Measurements from ENCODE around the gene SLC25A44. TPM values are rescaled to one million over a fixed set of nuclear protein-coding genes. Genes with fewer than 3 reads are reported as not detected.

The SLC25A44 gene
- total and polyA plus RNA-seq, 7 experiments from 2014 or later = 8.3 to 38.4 (median 19.6) TPM

GRCh38 chr1:156154317-156154749, 39.6 kb upstream of the SLC25A44 start:
- POLR2A ChIA-PET = no interaction called here

DNA sequence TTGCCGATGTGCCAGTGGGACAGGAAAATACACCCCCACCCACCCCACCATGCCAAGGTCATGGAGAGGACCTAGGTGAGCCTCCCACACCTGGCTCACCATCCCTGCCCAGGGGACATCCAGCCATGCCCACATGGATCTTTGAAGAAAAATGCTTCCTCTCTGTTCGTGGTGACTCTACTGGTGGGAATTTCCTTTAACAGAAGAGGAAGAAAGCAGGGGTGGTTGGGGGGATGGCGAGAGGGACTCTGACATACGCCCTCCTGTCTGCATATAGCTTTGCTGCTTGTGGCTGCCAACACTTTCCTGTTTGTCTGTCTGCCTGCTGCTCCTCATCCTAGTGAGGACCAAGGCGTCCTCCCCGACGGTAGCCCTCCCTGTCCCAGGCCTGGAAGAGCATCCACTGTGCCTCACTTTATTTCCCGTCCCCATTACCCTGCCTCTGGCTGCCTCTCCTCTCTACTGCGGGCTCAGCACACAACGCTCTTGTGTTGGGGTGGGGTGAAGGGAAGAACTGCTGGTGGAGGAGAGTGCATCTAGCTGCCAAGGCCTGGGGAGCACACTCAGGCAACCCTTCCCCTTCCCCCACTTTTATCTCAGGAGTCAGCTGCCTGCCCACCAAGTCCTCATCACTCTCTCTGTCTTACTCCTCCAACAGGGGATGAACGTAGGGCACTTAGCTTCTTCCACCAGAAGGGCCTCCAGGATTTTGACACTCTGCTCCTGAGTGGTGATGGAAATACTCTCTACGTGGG, 38.0 kb upstream of the SLC25A44 start:
- H3K27ac Mint-ChIP-seq = no peak overlapping the region
- H3K36me3 Mint-ChIP-seq = no peaks in the 10 kb centered on the region
- H3K9me3 Mint-ChIP-seq = no peaks in the 10 kb centered on the region
- ATAC-seq (no peak), DNase-seq (no peak)
- intact Hi-C loops (cut with micrococcal nuclease) = no loop called here
- H3K36me3 ChIP-seq (ENCODE audit: control insufficient read depth in 2 of 3, insufficient read depth in 3 of 3, low read length in 3 of 3) = no peaks in the 10 kb centered on the region
- H3K27ac ChIP-seq (ENCODE audit: low read depth, low read length) = no peak overlapping the region
- CTCF ChIA-PET = interaction anchor here (0.6 to 1.2 kb wide), 2 partner anchors 13 to 69 kb away, joined by 3 read pairs; no protein-coding TSS in a partner anchor
- H3K4me1 ChIP-seq (ENCODE audit: control insufficient read depth in 2 of 2, insufficient read depth in 2 of 2, low read length in 2 of 2) = peaks cover 0 to 14% of the 10 kb centered on the region in 2 donors
- H3K4me3 Mint-ChIP-seq = no peak overlapping the region
- no peaks in the 10 kb centered on the region for H3K9me3 ChIP-seq (ENCODE audit: control insufficient read depth in 2 of 3, low read length in 3 of 3)
- H3K27me3 Mint-ChIP-seq = no peaks in the 10 kb centered on the region
- POLR2A ChIA-PET = interaction anchor here (0.8 kb wide), 1 partner anchor 57 kb away, joined by 3 read pairs; the partner anchor contains the start of gene PMF1
- no peak overlapping the region for H3K4me3 ChIP-seq (ENCODE audit: low read length)
- peaks cover 4 to 49% (median 15%) of the 10 kb centered on the region in 7 donors for H3K4me1 Mint-ChIP-seq
- no peaks in the 10 kb centered on the region for H3K27me3 ChIP-seq (ENCODE audit: control insufficient read depth in 2 of 2, insufficient read depth in 2 of 2, low read length in 2 of 2)

More at GRCh38 chr1:156154317-156154749, 39.6 kb upstream of the SLC25A44 start:
- DNase-seq (no peak), ATAC-seq (peak; percentile 84)
- peaks cover 0 to 3% (median 0%) of the 10 kb centered on the region in 5 donors for H3K27me3 Mint-ChIP-seq
- CTCF ChIA-PET = interaction anchor here (1.4 kb wide), 1 partner anchor 60 kb away, joined by 3 read pairs; no protein-coding TSS in a partner anchor
- H3K4me1 Mint-ChIP-seq = peaks cover 0 to 38% (median 4%) of the 10 kb centered on the region in 7 donors
- intact Hi-C loops (cut with micrococcal nuclease) = no loop called here
- Histone ChIP-seq H3K4me1 (ENCODE audit: control insufficient read depth in 2 of 2, insufficient read depth in 2 of 2, low read length in 2 of 2) (peaks cover 0 to 14% of the 10 kb centered on the region in 2 donors), H3K4me3 (ENCODE audit: low read length) (no peak overlapping the region), H3K36me3 (ENCODE audit: control insufficient read depth in 2 of 3, insufficient read depth in 3 of 3, low read length in 3 of 3) (no peaks in the 10 kb centered on the region), H3K9me3 (ENCODE audit: control insufficient read depth in 2 of 3, low read length in 3 of 3) (no peaks in the 10 kb centered on the region), H3K27ac (ENCODE audit: low read depth, low read length) (no peak overlapping the region), H3K27me3 (ENCODE audit: control insufficient read depth in 2 of 2, insufficient read depth in 2 of 2, low read length in 2 of 2) (no peaks in the 10 kb centered on the region)
- H3K4me3 Mint-ChIP-seq = peak overlapping the region in 2 of 10 donors; percentile 44 to 59
- H3K9me3 Mint-ChIP-seq = no peaks in the 10 kb centered on the region
- no peaks in the 10 kb centered on the region for H3K36me3 Mint-ChIP-seq
- peak overlapping the region in 3 of 9 donors; percentile 33 to 68 (median 59) for H3K27ac Mint-ChIP-seq

GRCh38 chr1:156157506-156157905, 36.4 kb upstream of the SLC25A44 start:
- Mint-ChIP-seq H3K4me3 (no peak overlapping the region), H3K27ac (peak overlapping the region in 2 of 9 donors; percentile 5 to 69), H3K27me3 (no peaks in the 10 kb centered on the region), H3K4me1 (peaks cover 9 to 50% (median 20%) of the 10 kb centered on the region in 7 donors), H3K9me3 (no peaks in the 10 kb centered on the region), H3K36me3 (no peaks in the 10 kb centered on the region)
- Histone ChIP-seq H3K27ac (ENCODE audit: low read depth, low read length) (no peak overlapping the region), H3K4me3 (ENCODE audit: low read length) (no peak overlapping the region), H3K4me1 (ENCODE audit: control insufficient read depth in 2 of 2, insufficient read depth in 2 of 2, low read length in 2 of 2) (peaks cover 5 to 17% of the 10 kb centered on the region in 2 donors), H3K27me3 (ENCODE audit: control insufficient read depth in 2 of 2, insufficient read depth in 2 of 2, low read length in 2 of 2) (no peaks in the 10 kb centered on the region), H3K36me3 (ENCODE audit: control insufficient read depth in 2 of 3, insufficient read depth in 3 of 3, low read length in 3 of 3) (no peaks in the 10 kb centered on the region), H3K9me3 (ENCODE audit: control insufficient read depth in 2 of 3, low read length in 3 of 3) (no peaks in the 10 kb centered on the region)
- intact Hi-C loops (cut with micrococcal nuclease) = no loop called here
- ATAC-seq = no peak
- no peak for DNase-seq
- POLR2A ChIA-PET = interaction anchor here (0.6 kb wide), 1 partner anchor 47 kb away, joined by 3 read pairs; no protein-coding TSS in a partner anchor
- CTCF ChIA-PET = interaction anchor here (2.1 kb wide), 1 partner anchor 12 kb away, joined by 5 read pairs; no protein-coding TSS in a partner anchor

DNA sequence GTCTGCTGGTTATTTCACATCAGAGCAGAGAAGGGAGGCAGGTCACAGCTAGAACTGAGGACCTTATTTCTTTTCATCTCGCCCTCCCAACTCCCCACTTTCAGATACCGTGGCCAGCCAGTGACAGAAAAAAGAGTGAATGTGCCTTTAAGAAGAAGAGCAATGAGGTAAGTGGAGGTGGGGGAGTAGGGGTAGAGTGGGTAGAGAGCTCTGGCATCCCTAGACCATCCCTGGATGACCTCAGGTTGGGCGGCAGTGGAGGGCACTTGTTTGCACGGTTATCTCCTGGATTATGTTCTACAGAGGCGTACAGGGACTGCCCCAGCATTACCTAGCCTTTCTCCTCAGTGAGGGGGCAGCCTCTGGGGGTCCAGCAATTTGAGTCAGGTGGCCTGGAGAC, 35.9 kb upstream of the SLC25A44 start:
- no peak overlapping the region for H3K4me3 ChIP-seq (ENCODE audit: low read length)
- Mint-ChIP-seq H3K4me1 (peaks cover 9 to 46% (median 20%) of the 10 kb centered on the region in 7 donors), H3K27me3 (no peaks in the 10 kb centered on the region), H3K27ac (peak overlapping the region in 1 of 9 donors; percentile 69), H3K9me3 (no peaks in the 10 kb centered on the region), H3K4me3 (no peak overlapping the region), H3K36me3 (no peaks in the 10 kb centered on the region)
- no peak for ATAC-seq
- H3K27ac ChIP-seq (ENCODE audit: low read depth, low read length) = no peak overlapping the region
- CTCF ChIA-PET = interaction anchor here (2.1 kb wide), 1 partner anchor 12 kb away, joined by 5 read pairs; no protein-coding TSS in a partner anchor
- POLR2A ChIA-PET = interaction anchor here (0.6 kb wide), 1 partner anchor 47 kb away, joined by 3 read pairs; no protein-coding TSS in a partner anchor
- no peaks in the 10 kb centered on the region for H3K9me3 ChIP-seq (ENCODE audit: control insufficient read depth in 2 of 3, low read length in 3 of 3)
- H3K27me3 ChIP-seq (ENCODE audit: control insufficient read depth in 2 of 2, insufficient read depth in 2 of 2, low read length in 2 of 2) = no peaks in the 10 kb centered on the region
- no peaks in the 10 kb centered on the region for H3K36me3 ChIP-seq (ENCODE audit: control insufficient read depth in 2 of 3, insufficient read depth in 3 of 3, low read length in 3 of 3)
- intact Hi-C loops (cut with micrococcal nuclease) = no loop called here
- DNase-seq = no peak
- H3K4me1 ChIP-seq (ENCODE audit: control insufficient read depth in 2 of 2, insufficient read depth in 2 of 2, low read length in 2 of 2) = peaks cover 5 to 17% of the 10 kb centered on the region in 2 donors

DNA sequence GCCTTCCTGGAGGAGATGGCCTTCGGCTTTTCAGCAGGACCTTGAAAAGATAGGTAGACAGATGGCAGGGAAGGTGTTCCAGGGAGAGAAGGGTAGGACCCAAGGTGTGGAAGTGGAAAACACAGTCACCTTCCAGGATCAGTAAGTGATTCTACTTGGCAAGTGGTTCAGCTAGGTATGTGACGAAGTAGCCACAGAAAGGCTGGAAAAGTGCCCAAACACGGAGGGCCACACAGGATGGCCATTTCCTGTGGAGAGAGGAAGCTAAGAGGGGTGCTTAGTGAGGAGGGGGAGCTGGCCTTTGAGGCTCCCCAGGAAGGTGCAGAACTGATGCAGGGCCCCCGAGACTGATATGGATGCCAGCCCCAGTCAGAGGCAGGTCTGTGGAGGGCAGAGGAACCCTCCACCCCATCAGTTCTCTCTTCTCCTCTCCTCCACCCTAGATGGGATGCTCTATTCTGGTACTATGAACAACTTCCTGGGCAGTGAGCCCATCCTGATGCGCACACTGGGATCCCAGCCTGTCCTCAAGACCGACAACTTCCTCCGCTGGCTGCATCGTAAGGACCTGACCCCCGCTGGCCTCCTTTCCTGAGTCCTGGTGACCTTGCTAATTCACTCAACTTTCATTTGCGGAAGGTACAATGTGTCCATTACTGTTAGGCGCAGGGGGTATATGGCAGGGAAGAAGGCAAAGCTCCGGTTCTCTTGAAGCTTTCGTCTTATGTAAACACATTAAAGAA, 33.7 kb upstream of the SLC25A44 start:
- intact Hi-C loops (cut with micrococcal nuclease) = no loop called here
- POLR2A ChIA-PET = interaction anchor here (0.6 to 1.9 kb wide), 2 partner anchors 52 to 570 kb away, joined by 3 to 8 read pairs; partner anchors contain the start of gene PMF1
- no peaks in the 10 kb centered on the region for H3K27me3 ChIP-seq (ENCODE audit: control insufficient read depth in 2 of 2, insufficient read depth in 2 of 2, low read length in 2 of 2)
- Mint-ChIP-seq H3K27ac (peak overlapping the region in 5 of 9 donors; percentile 17 to 81 (median 78)), H3K27me3 (no peaks in the 10 kb centered on the region), H3K4me1 (peaks cover 4 to 38% (median 20%) of the 10 kb centered on the region in 7 donors), H3K36me3 (peaks cover 0 to 3% (median 0%) of the 10 kb centered on the region in 5 donors), H3K9me3 (peaks cover 0 to 3% (median 0%) of the 10 kb centered on the region in 11 donors), H3K4me3 (peak overlapping the region; percentile 67 to 92 (median 81))
- CTCF ChIA-PET = interaction anchor here (0.6 kb wide), 1 partner anchor 1994 kb away, joined by 6 read pairs; no protein-coding TSS in a partner anchor
- no peak overlapping the region for H3K27ac ChIP-seq (ENCODE audit: low read depth, low read length)
- H3K9me3 ChIP-seq (ENCODE audit: control insufficient read depth in 2 of 3, low read length in 3 of 3) = no peaks in the 10 kb centered on the region
- no peak for ATAC-seq
- peak overlapping the region; percentile 47 for H3K4me3 ChIP-seq (ENCODE audit: low read length)
- H3K4me1 ChIP-seq (ENCODE audit: control insufficient read depth in 2 of 2, insufficient read depth in 2 of 2, low read length in 2 of 2) = peaks cover 5 to 11% of the 10 kb centered on the region in 2 donors
- DNase-seq = no peak
- no peaks in the 10 kb centered on the region for H3K36me3 ChIP-seq (ENCODE audit: control insufficient read depth in 2 of 3, insufficient read depth in 3 of 3, low read length in 3 of 3)

GRCh38 chr1:156160743-156161171, 33.1 kb upstream of the SLC25A44 start:
- H3K27ac ChIP-seq (ENCODE audit: low read depth, low read length) = no peak overlapping the region
- H3K36me3 ChIP-seq (ENCODE audit: control insufficient read depth in 2 of 3, insufficient read depth in 3 of 3, low read length in 3 of 3) = no peaks in the 10 kb centered on the region
- Mint-ChIP-seq H3K9me3 (peaks cover 0 to 3% (median 0%) of the 10 kb centered on the region in 11 donors), H3K4me1 (peaks cover 4 to 40% (median 20%) of the 10 kb centered on the region in 7 donors), H3K27ac (peak overlapping the region in 5 of 9 donors; percentile 48 to 81 (median 73)), H3K36me3 (peaks cover 0 to 4% (median 0%) of the 10 kb centered on the region in 5 donors), H3K4me3 (peak overlapping the region; percentile 67 to 92 (median 81)), H3K27me3 (no peaks in the 10 kb centered on the region)
- ChIA-PET CTCF (interaction anchor here (1.0 kb wide), 1 partner anchor 10 kb away, joined by 3 read pairs; no protein-coding TSS in a partner anchor), POLR2A (interaction anchor here (1.9 kb wide), 1 partner anchor 52 kb away, joined by 8 read pairs; the partner anchor contains the start of gene PMF1)
- H3K4me3 ChIP-seq (ENCODE audit: low read length) = peak overlapping the region; percentile 47
- peaks cover 5 to 11% of the 10 kb centered on the region in 2 donors for H3K4me1 ChIP-seq (ENCODE audit: control insufficient read depth in 2 of 2, insufficient read depth in 2 of 2, low read length in 2 of 2)
- no peaks in the 10 kb centered on the region for H3K27me3 ChIP-seq (ENCODE audit: control insufficient read depth in 2 of 2, insufficient read depth in 2 of 2, low read length in 2 of 2)
- H3K9me3 ChIP-seq (ENCODE audit: control insufficient read depth in 2 of 3, low read length in 3 of 3) = no peaks in the 10 kb centered on the region
- peak; percentile 89 for ATAC-seq
- peak in 7 of 9 donors; percentile 14 to 67 (median 33) for DNase-seq
- intact Hi-C loops (cut with micrococcal nuclease) = loop anchor here in 1 of 2 donors (1.0 kb wide), 2 partner anchors 33 to 53 kb away; partner anchors contain the start of gene PMF1

All from naive thymus-derived CD4-positive, alpha-beta T cell (primary cell).